Neural cell (in vitro differentiated cells): ENCODE data around the gene ATP13A3.

Experiments used
- CTCF ChIP-seq: fragments of 450-650 bp; IDR thresholded peaks from 2 replicates; pipeline ENCODE4 v1.5.1; 2014; ENCODE audit warnings: antibody characterized with exemption, mild to moderate bottlenecking, moderate library complexity; ENCODE audit not compliant: poor library complexity, severe bottlenecking
- EP300 ChIP-seq: fragments of 450-650 bp; conservative IDR thresholded peaks from 2 replicates; pipeline ENCODE4 v1.6.1; 2014; ENCODE audit warnings: antibody characterized with exemption, mild to moderate bottlenecking, moderate library complexity; ENCODE audit not compliant: poor library complexity, severe bottlenecking
- POLR2AphosphoS5 ChIP-seq: IDR thresholded peaks from 2 replicates; pipeline ENCODE4 v1.6.1; 2012
- RAD21 ChIP-seq: fragments of 450-650 bp; conservative IDR thresholded peaks from 2 replicates; pipeline ENCODE4 v1.6.1; 2014; ENCODE audit warnings: antibody characterized with exemption, mild to moderate bottlenecking, moderate library complexity
- REST ChIP-seq: IDR thresholded peaks from 2 replicates; pipeline ENCODE4 v1.6.1; 2012; ENCODE audit warnings: borderline replicate concordance
- TAF1 ChIP-seq: IDR thresholded peaks from 2 replicates; pipeline ENCODE4 v1.6.1; 2012; ENCODE audit warnings: low read depth

- TF ChIP-seq TAF1 (no peak), CTCF (no peak), REST (no peak), RAD21 (no peak), POLR2AphosphoS5 (no peak), EP300 (no peak)
Measured at GRCh38 chr3:194470615-194471014, 16.2 kb downstream of the ATP13A3 start.
